HepG2 (cell line): ENCODE data around the gene CHDH. TPM values are rescaled to one million over a fixed set of nuclear protein-coding genes. Genes with fewer than 3 reads are reported as not detected.

Experiments
- ATAC-seq: fragments of 200-7000 bp; cut with Tn5 transposase; 3 replicates; pipeline ENCODE4 v1.9.1; 2020; ENCODE audit warnings: mild to moderate bottlenecking, moderate library complexity
- BruUV-seq: library from RNA; stranded (reverse); fragments of 400-500 nt; replicated peaks from 2 replicates; lab custom pipeline; 2021; lab: Mats Ljungman, UMichigan
- CTCF ChIA-PET: fragments of 300-600 bp; formaldehyde crosslinking; extraction: SDS; loops from one replicate; lab custom pipeline; 2021; ENCODE audit warnings: low total read pairs, inconsistent platforms, low intra/inter-chr PET ratio; lab: Yijun Ruan, JAX
- POLR2A ChIA-PET: fragments of 350-600 bp; sonication (Branson Sonifier 250); formaldehyde crosslinking; loops from one replicate; lab custom pipeline; 2020; ENCODE audit warnings: antibody characterized with exemption, inconsistent platforms; lab: Yijun Ruan, JAX
- DNase-seq: peaks from one replicate; pipeline ENCODE4 v3.0.0-alpha.2; 2015; ENCODE audit warnings: low spot score
- FAIRE-seq: peaks from 3 replicates; lab custom pipeline; 2011; peaks lifted over from hg19 to GRCh38; lab: Jason Lieb, UNC
- H2AFZ ChIP-seq: one replicate; pipeline ENCODE4 v1.6.1; 2011; ENCODE audit warnings: low read length, inconsistent platforms
- H3K27ac ChIP-seq: fragments of 300-600 bp; 3 replicates; pipeline ENCODE4 v1.8.0; 2011; ENCODE audit warnings: mixed run types, mild to moderate bottlenecking, mixed read lengths, low read length, inconsistent platforms; ENCODE audit not compliant: insufficient read depth; ENCODE audit errors: extremely low read length
- H3K27me3 ChIP-seq, 2 experiments: fragments of 200-600 bp in 1 of 2; 2 replicates in 1 of 2; 3 replicates in 1 of 2; pipeline versions ENCODE4 v1.6.0 to v1.8.0; 2011; ENCODE audit warnings: low read length in 2 of 2, mild to moderate bottlenecking in 2 of 2, moderate library complexity in 2 of 2, inconsistent platforms in 1 of 2; ENCODE audit not compliant: insufficient read depth in 2 of 2, control insufficient read depth in 1 of 2
- H3K36me3 ChIP-seq, 2 experiments: fragments of 200-600 bp in 1 of 2; replicated peaks in 1 of 2; 2 replicates in 1 of 2; 3 replicates in 1 of 2; pipeline versions ENCODE4 v1.5.1 to v1.8.0; 2011; ENCODE audit warnings: low read length in 2 of 2, inconsistent platforms in 1 of 2; ENCODE audit not compliant: insufficient read depth in 2 of 2, control insufficient read depth in 1 of 2
- H3K4me1 ChIP-seq: 2 replicates; pipeline ENCODE4 v1.5.1; 2012; ENCODE audit warnings: low read length, inconsistent platforms; ENCODE audit not compliant: insufficient read depth
- H3K4me2 ChIP-seq: 2 replicates; pipeline ENCODE4 v1.6.0; 2011; ENCODE audit warnings: low read depth, low read length, inconsistent platforms
- H3K4me3 ChIP-seq, 3 experiments: fragments of 200-600 bp in 1 of 3; sonication (generic), shearing (Covaris generic) in 1 of 3; replicated peaks in 1 of 3; 2 replicates each; pipeline ENCODE4 v1.5.1; 2011 to 2016; ENCODE audit warnings: low read length in 3 of 3, inconsistent platforms in 2 of 3, low read depth in 2 of 3, mild to moderate bottlenecking in 2 of 3, control low read depth in 1 of 3, mixed read lengths in 1 of 3; ENCODE audit not compliant: insufficient read depth in 1 of 3
- H3K79me2 ChIP-seq: one replicate; pipeline ENCODE4 v1.6.1; 2011; ENCODE audit warnings: low read length, inconsistent platforms; ENCODE audit not compliant: insufficient read depth
- H3K9ac ChIP-seq: 2 replicates; pipeline ENCODE4 v1.6.0; 2011; ENCODE audit warnings: mild to moderate bottlenecking, low read depth, low read length, inconsistent platforms; ENCODE audit not compliant: insufficient read depth
- H3K9me3 ChIP-seq: 2 replicates; pipeline ENCODE4 v1.5.1; 2012; ENCODE audit warnings: mild to moderate bottlenecking, low read length
- H4K20me1 ChIP-seq: 2 replicates; pipeline ENCODE4 v1.6.0; 2011; ENCODE audit warnings: inconsistent platforms, mild to moderate bottlenecking, low read length, moderate library complexity; ENCODE audit not compliant: insufficient read depth
- DBP ChIP-seq: sonication (generic); formaldehyde crosslinking; IDR thresholded peaks from 2 replicates; pipeline ENCODE4 v1.4.0; 2020; ENCODE audit warnings: missing genetic modification reagents; ENCODE audit errors: not compliant biosample characterization
- GFI1 ChIP-seq: sonication (generic); formaldehyde crosslinking; IDR thresholded peaks from 2 replicates; pipeline ENCODE4 v1.5.0; 2020; ENCODE audit warnings: missing genetic modification reagents, mild to moderate bottlenecking, borderline replicate concordance
- JUND ChIP-seq: sonication (generic); formaldehyde crosslinking; IDR thresholded peaks from 2 replicates; pipeline ENCODE4 v1.8.0; 2022; ENCODE audit warnings: mild to moderate bottlenecking, missing genetic modification reagents
- MIER2 ChIP-seq: IDR thresholded peaks from 2 replicates; pipeline ENCODE4 v1.6.1; 2016; ENCODE audit warnings: missing biosample characterization, missing genetic modification reagents
- MYPOP ChIP-seq: sonication (generic); formaldehyde crosslinking; IDR thresholded peaks from 2 replicates; pipeline ENCODE4 v1.8.1; 2023; ENCODE audit warnings: mild to moderate bottlenecking, moderate library complexity, missing genetic modification reagents
- NFRKB ChIP-seq: fragments of 450-650 bp; IDR thresholded peaks from 2 replicates; pipeline ENCODE4 v1.6.1; 2017
- PHF8 ChIP-seq: sonication (generic); formaldehyde crosslinking; IDR thresholded peaks from 2 replicates; pipeline ENCODE4 v1.5.0; 2020; ENCODE audit warnings: missing genetic modification reagents
- REXO4 ChIP-seq: sonication (generic); formaldehyde crosslinking; IDR thresholded peaks from 2 replicates; pipeline ENCODE4 v1.8.0; 2022; ENCODE audit warnings: missing genetic modification reagents, mild to moderate bottlenecking, borderline replicate concordance
- SIX4 ChIP-seq: sonication (generic); formaldehyde crosslinking; IDR thresholded peaks from 2 replicates; pipeline ENCODE4 v1.4.0; 2020; ENCODE audit warnings: missing genetic modification reagents
- SMC3 ChIP-seq: IDR thresholded peaks from 2 replicates; pipeline ENCODE4 v1.6.1; 2011; ENCODE audit warnings: low read length, improper control_type of control experiment
- YEATS2 ChIP-seq: sonication (generic); formaldehyde crosslinking; IDR thresholded peaks from 2 replicates; pipeline ENCODE4 v1.4.0; 2020; ENCODE audit warnings: missing genetic modification reagents, borderline replicate concordance
- ZNF17 ChIP-seq: sonication (generic); formaldehyde crosslinking; IDR thresholded peaks from 2 replicates; pipeline ENCODE4 v1.5.0; 2020; ENCODE audit warnings: mild to moderate bottlenecking, missing genetic modification reagents
- ZNF33A ChIP-seq: sonication (generic); formaldehyde crosslinking; IDR thresholded peaks from 2 replicates; pipeline ENCODE4 v1.5.1; 2020; ENCODE audit warnings: missing genetic modification reagents, mild to moderate bottlenecking, moderate library complexity, borderline replicate concordance
- ZNF501 ChIP-seq: sonication (generic); formaldehyde crosslinking; IDR thresholded peaks from 2 replicates; pipeline ENCODE4 v1.5.1; 2020; ENCODE audit warnings: mild to moderate bottlenecking, moderate library complexity, missing genetic modification reagents
- ZNF552 ChIP-seq: sonication (generic); formaldehyde crosslinking; IDR thresholded peaks from 2 replicates; pipeline ENCODE4 v1.9.0; 2022; ENCODE audit warnings: missing genetic modification reagents, mild to moderate bottlenecking, borderline replicate concordance
- ZNF576 ChIP-seq: sonication (generic); formaldehyde crosslinking; IDR thresholded peaks from 2 replicates; pipeline ENCODE4 v1.4.0; 2020; ENCODE audit warnings: mild to moderate bottlenecking, missing genetic modification reagents
- ZNF766 ChIP-seq: sonication (generic); formaldehyde crosslinking; IDR thresholded peaks from 2 replicates; pipeline ENCODE4 v1.5.0; 2020; ENCODE audit warnings: missing genetic modification reagents, borderline replicate concordance
- ZNF800 ChIP-seq: sonication (generic); formaldehyde crosslinking; IDR thresholded peaks from 2 replicates; pipeline ENCODE4 v1.4.0; 2020; ENCODE audit warnings: missing genetic modification reagents
- WGBS: methylation state at CpG from one replicate; pipeline ENCODE4 v1.1.6; 2017; ENCODE audit warnings: low lambda C conversion rate; 5-methylcytosine and 5-hydroxymethylcytosine counted together
- in situ Hi-C: cut with HindIII; loops from 2 replicates; pipeline ENCODE4 v1.10.0; 2017; ENCODE audit warnings: low pct_unique_long_range_greater_than_20kb; ENCODE audit not compliant: extremely low pct_ligation_motif_present
- intact Hi-C: fragments of 100-400 bp; cut with micrococcal nuclease; formaldehyde crosslinking; loops from one replicate; pipeline ENCODE4 v1.10.0; 2022; ENCODE audit not compliant: unreplicated experiment
- polyA plus RNA-seq, 8 experiments: library from polyadenylated mRNA; depleted of rRNA in 3 of 8; stranded (reverse) in 7 of 8; unstranded in 1 of 8; fragments of >200 nt; fragmentation: Illumina TruSeq in 4 of 8; extraction: Trizol in 4 of 8; gene quantifications; 2 replicates each; pipeline versions ENCODE4 v1.2.1 to v1.2.3, GENCODE V29; 2011 to 2016; ENCODE audit warnings: low read depth in 4 of 8, missing spikeins in 1 of 8, mixed read lengths in 1 of 8; ENCODE audit not compliant: insufficient read depth in 1 of 8
- total RNA-seq, 5 experiments: library from RNA; depleted of rRNA; stranded (reverse); fragments of >200 nt; fragmentation: Illumina TruSeq; extraction: Trizol; gene quantifications; 2 replicates each; pipeline ENCODE4 v1.2.3, GENCODE V29; 2016; ENCODE audit warnings: low read depth in 1 of 5

The CHDH gene
- total and polyA plus RNA-seq, 2 of the 13 experiments (the other 11 are each of a cell fraction or from before 2014, with no cell fraction given): 28.1 to 48.9 TPM

- POLR2A ChIA-PET: no interaction called here
- no peaks in the 10 kb centered on the region for H3K79me2 ChIP-seq
- no peak for DNase-seq
- no peak overlapping the region for H3K4me2 ChIP-seq
- CTCF ChIA-PET: no interaction called here
- ATAC-seq: no peak
- no peak for FAIRE-seq
- no peak overlapping the region for H2AFZ ChIP-seq
- 0 out of 2 replicates have a peak, but pooled peaks cover 2% of the 10 kb centered on the region for H4K20me1 ChIP-seq
- H3K27ac ChIP-seq: no peak overlapping the region
- no peaks in the 10 kb centered on the region for H3K27me3 ChIP-seq
- in situ Hi-C loops: no loop called here
- intact Hi-C loops: no loop called here
- BruUV-seq: no TSS peak
- no peak overlapping the region for H3K9ac ChIP-seq
- H3K36me3 ChIP-seq: peaks cover 32 to 74% of the 10 kb centered on the region in 2 experiments
- TF ChIP-seq JUND (CRISPR knock-in tag) (no peak), ZNF800 (CRISPR knock-in tag) (no peak), REXO4 (CRISPR knock-in tag) (no peak), ZNF766 (CRISPR knock-in tag) (no peak), ZNF576 (CRISPR knock-in tag) (no peak), ZNF17 (CRISPR knock-in tag) (no peak), ZNF552 (no peak), MIER2 (no peak), SIX4 (CRISPR knock-in tag) (no peak), NFRKB (no peak), ZNF33A (CRISPR knock-in tag) (no peak), YEATS2 (CRISPR knock-in tag) (no peak), ZNF501 (CRISPR knock-in tag) (no peak), MYPOP (CRISPR knock-in tag) (no peak), PHF8 (CRISPR knock-in tag) (no peak), DBP (CRISPR knock-in tag) (no peak), SMC3 (no peak), GFI1 (CRISPR knock-in tag) (no peak)
- TF ChIP-seq, all 625 proteins: peak for 0
- WGBS: 93% methylated on average over 6 of the region's 6 CpGs
- Histone ChIP-seq H3K4me3 (no peak overlapping the region), H3K9me3 (no peaks in the 10 kb centered on the region), H3K4me1 (peaks cover 29% of the 10 kb centered on the region)
Observed at GRCh38 chr3:53859178-53859577, 13.0 kb upstream of the CHDH start.
